ENCODE data around the gene PCDHGB1.
"Not testable (repeated sequence)": the region's sequence is repeated elsewhere in the genome, so short reads cannot be mapped to it uniquely, and the experiment has no call there.

PCDHGB1 gene

DNA sequence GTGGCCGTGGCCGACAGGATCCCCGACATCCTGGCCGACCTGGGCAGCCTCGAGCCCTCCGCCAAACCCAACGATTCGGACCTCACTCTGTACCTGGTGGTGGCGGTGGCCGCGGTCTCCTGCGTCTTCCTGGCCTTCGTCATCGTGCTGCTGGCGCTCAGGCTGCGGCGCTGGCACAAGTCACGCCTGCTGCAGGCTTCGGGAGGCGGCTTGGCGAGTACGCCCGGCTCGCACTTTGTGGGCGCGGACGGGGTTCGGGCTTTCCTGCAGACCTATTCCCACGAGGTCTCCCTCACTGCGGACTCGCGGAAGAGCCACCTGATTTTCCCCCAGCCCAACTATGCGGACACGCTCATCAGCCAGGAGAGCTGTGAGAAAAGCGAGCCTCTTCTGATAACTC lies 3.9 kb upstream of the PCDHGB1 start:
- FAIRE-seq = not testable (repeated sequence)

DNA sequence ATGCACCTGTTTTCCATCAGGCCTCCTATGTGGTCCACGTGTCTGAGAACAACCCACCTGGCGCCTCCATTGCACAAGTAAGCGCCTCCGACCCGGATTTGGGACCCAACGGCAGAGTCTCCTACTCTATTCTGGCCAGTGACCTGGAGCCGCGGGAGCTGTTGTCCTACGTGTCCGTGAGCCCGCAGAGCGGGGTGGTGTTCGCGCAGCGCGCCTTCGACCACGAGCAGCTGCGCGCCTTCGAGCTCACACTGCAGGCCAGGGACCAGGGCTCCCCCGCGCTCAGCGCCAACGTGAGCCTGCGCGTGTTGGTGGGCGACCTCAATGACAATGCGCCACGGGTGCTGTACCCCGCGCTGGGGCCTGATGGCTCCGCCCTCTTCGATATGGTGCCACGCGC lies 1.7 kb downstream of the PCDHGB1 start:
- no peak for FAIRE-seq

DNA sequence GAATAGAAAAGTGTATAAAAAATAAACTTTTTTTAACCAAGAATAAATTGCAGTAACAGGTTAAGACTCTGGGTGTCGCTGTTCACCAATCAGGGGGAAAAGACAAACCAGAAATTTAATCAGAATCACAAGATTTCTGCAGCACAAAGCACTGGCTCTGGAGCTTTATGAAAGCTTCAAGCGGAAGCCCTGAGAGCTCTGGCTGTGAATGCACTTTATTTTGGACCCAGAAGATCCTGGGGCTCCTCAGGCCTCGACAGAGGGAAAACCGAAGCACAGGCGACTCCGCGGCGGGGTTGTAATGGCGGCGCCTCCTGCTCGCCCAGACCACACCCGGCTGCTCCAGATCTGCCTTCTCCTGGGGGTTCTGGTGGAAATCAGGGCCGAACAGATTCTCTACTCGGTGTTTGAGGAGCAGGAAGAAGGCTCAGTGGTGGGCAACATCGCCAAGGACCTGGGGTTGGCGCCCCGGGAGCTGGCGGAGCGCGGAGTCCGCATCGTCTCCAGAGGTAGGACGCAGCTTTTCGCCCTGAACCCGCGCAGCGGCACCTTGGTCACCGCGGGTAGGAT lies 5.1 kb downstream of the PCDHGB1 start, which contains the start of gene PCDHGA4:
TSS of gene PCDHGA4 (plus strand) at position 122 of the 570 bp plus-strand sequence. CDS start at position 209, 87 bp downstream.
- FAIRE-seq = no peak

DNA sequence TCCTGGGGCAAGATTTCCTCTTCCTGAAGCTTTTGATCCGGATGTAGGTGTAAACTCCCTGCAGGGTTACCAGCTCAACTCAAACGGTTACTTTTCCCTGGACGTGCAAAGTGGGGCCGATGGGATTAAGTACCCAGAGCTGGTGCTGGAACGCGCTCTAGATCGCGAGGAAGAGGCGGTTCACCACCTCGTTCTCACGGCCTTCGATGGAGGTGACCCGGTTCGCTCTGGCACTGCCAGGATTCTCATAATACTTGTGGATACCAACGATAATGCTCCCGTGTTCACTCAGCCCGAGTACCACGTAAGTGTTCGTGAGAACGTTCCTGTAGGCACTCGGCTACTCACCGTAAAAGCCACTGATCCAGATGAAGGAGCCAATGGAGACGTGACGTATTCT lies 5.7 kb downstream of the PCDHGB1 start:
- FAIRE-seq = no peak

DNA sequence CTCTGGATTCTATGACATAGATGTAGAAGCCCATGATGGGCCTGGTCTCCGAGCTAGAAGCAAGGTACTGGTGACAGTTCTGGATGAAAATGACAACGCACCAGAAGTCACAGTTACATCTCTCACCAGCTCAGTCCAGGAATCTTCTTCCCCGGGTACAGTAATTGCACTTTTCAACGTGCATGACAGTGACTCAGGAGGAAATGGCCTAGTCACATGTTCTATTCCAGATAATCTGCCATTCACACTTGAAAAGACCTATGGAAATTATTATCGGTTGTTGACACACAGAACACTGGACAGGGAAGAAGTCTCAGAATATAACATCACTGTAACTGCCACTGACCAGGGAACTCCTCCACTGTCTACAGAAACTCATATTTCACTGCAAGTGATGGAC lies 6.2 kb downstream of the PCDHGB1 start:
- FAIRE-seq = no peak

DNA sequence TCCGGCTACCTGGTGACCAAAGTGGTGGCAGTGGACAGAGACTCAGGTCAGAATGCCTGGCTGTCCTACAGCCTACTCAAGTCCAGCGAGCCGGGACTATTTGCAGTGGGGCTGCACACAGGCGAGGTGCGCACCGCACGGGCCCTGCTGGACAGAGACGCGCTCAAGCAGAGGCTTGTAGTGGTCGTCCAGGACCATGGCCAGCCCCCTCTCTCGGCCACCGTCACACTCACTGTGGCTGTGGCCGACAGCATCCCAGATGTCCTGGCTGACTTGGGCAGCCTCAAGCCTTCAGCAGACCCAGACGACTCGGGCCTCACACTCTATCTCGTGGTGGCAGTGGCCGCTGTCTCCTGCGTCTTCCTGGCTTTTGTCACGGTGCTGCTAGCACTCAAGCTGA lies 7.1 kb downstream of the PCDHGB1 start:
- no peak for FAIRE-seq

DNA sequence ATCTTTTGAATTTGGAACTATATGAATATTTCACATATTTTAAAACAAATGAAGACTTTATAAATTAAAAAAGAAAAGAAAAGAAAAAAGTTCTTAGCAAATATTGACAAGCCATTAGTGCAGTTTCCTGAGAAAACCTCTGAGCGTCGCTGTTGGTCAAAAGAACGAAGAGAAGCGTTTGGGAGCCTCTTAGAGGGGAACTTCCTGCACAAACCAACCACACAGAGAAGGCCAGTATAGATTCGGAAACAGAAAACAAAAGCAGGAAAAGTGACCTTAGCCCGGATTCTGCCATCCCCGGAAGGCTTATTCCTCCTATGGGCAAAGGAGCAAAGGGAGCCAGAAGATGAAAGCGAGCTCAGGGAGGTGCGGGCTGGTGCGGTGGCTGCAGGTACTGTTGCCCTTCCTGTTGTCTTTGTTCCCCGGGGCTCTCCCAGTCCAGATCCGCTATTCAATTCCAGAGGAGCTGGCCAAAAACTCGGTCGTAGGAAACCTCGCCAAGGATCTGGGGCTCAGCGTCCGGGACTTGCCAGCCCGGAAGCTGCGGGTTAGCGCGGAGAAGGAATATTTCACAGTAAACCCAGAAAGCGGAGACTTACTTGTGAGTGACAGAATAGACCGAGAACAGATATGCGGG lies 10.0 kb downstream of the PCDHGB1 start, which contains the start of gene PCDHGB2:
TSS of gene PCDHGB2 (plus strand) at position 205 of the 637 bp plus-strand sequence. CDS start at position 347, 142 bp downstream.
- FAIRE-seq = no peak

DNA sequence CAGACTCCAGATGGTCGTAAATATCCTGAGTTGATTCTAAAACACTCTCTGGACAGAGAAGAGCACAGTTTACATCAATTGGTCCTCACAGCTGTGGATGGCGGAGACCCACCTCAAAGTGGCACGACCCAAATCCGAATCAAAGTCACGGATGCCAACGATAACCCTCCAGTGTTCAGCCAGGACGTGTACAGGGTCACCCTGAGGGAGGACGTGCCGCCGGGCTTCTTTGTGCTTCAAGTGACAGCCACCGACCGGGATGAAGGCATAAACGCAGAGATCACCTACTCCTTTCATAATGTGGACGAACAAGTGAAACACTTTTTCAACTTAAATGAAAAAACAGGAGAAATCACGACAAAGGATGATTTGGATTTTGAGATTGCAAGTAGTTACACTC lies 10.8 kb downstream of the PCDHGB1 start:
- FAIRE-seq = no peak

DNA sequence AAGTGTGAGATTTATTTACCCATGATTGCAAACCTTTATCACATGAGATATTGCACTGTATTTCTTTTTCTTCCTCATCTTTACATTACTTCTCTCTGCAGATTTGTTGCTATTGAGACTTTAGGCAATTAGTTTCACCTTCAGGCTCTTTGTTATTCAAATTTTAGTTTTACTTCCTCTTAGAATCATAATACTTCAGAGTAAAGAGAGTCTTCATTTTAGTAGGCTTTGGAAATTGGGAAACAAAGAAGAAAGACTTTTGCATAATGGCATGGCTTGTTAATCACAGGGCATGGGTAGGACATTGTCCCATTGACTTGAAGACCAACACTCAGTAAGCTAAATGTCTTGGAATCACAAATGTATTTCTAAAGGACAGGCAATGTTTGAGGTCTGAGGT lies 12.8 kb downstream of the PCDHGB1 start:
- FAIRE-seq = no peak

DNA sequence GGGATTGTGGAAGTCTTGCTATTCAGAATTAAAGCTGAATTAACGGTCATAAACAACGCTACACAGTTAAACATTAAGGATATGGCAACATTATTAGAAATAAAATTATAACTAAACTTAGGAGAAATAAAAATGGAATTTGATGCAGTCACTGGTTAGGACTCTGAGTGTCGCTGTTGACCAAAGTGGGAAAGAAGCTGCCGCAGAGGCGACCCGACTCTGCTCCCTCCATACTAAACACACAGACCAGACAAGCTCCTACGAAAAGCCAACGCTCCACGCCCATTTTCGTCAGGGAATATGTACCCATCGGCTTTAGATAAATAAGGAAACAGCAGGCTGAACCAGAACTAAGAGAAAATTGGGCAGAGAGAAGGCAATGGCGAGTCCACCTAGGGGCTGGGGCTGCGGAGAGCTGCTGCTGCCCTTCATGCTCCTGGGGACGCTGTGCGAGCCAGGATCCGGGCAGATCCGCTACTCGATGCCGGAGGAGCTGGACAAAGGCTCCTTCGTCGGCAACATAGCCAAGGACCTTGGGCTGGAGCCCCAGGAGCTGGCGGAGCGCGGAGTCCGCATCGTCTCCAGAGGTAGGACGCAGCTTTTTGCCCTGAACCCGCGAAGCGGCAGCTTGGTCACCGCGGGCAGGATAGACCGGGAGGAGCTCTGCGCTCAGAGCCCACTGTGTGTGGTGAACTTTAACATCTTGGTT lies 14.2 kb downstream of the PCDHGB1 start, which contains the start of gene PCDHGA5:
TSS of gene PCDHGA5 (plus strand) at position 211 of the 709 bp plus-strand sequence. CDS start at position 380, 169 bp downstream.
- FAIRE-seq = no peak

DNA sequence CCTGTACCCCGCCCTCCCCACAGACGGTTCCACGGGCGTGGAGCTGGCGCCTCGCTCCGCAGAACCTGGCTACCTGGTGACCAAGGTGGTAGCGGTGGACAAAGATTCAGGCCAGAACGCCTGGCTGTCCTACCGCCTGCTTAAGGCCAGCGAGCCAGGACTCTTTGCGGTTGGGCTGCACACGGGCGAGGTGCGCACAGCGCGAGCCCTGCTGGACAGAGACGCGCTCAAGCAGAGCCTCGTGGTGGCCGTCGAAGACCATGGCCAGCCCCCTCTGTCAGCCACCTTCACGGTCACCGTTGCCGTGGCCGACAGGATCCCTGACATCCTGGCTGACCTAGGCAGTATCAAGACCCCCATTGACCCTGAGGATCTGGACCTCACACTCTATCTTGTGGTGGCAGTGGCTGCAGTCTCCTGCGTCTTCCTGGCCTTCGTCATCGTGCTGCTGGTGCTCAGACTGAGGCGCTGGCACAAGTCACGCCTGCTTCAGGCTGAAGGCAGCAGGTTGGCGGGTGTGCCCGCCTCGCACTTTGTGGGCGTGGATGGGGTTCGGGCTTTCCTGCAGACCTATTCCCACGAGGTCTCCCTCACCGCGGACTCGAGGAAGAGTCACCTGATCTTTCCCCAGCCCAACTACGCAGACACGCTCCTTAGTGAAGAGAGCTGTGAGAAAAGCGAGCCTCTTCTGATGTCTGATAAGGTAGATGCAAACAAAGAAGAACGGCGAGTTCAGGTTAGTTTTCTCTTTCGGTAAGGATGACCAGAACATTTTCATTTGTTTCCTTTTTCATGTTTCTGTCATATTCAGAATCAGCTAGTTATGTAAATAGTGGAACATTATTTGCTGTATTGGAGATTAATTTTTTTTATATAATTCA lies 16.4 kb downstream of the PCDHGB1 start:
- no peak for FAIRE-seq

DNA sequence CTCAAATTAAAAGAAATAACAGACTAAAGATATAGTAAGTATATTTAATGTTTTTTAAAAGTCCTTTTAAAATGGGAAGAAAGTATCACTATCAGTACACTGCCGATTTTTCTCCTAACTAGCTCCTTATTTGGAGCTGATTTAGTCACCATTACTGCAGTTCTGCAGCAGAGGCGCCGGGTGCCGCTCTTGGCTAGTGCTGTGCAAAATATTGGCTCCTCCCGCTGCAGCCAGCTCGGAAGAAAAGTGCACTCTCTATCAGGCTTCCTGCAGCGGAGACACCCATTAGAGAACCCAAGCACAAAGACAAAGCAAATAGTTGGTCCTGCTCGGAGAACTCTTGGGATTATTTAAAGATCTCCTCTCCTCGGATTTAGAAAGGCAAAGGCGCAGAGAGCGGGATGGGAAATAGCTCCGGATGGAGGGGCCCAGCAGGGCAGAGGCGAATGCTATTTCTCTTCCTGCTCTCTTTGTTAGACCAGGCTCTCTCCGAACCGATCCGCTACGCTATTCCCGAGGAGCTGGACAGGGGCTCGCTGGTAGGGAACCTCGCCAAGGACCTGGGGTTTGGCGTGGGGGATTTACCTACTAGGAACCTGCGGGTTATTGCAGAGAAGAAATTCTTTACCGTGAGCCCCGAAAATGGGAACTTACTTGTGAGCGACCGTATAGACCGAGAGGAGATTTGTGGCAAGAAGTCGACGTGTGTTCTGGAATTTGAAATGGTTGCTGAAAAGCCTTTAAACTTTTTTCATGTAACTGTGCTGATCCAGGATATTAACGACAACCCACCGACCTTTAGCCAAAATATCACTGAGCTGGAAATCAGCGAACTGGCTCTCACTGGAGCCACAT lies 20.3 kb downstream of the PCDHGB1 start, which contains the start of gene PCDHGB3:
TSS of gene PCDHGB3 (plus strand) at position 249 of the 855 bp plus-strand sequence. CDS start at position 402, 153 bp downstream.
- no peak for FAIRE-seq

DNA sequence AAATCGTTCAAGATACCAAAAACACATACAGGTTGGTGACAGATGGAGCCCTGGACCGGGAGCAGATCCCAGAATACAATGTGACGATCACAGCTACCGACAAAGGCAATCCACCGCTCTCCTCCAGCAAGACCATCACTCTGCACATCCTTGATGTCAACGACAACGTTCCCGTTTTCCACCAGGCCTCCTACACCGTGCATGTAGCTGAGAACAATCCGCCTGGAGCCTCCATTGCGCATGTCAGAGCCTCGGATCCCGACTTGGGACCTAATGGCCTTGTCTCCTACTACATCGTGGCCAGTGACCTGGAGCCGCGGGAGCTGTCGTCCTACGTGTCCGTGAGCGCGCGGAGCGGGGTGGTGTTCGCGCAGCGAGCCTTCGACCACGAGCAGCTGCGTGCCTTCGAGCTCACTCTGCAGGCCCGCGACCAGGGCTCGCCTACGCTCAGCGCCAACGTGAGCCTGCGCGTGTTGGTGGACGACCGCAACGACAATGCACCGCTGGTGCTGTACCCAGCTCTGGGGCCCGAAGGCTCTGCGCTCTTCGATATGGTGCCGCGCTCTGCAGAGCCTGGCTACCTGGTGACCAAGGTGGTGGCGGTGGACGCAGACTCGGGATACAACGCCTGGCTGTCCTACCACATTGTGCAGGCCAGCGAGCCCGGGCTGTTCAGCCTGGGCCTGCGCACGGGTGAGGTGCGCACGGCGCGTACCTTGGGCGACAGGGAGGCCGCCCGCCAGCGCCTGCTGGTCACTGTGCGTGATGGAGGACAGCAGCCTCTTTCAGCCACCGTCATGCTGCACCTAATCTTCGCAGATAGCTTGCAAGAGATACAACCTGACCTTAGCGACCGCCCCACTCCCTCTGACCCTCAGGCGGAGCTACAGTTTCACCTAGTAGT lies 21.9 kb downstream of the PCDHGB1 start:
- no peak for FAIRE-seq

DNA sequence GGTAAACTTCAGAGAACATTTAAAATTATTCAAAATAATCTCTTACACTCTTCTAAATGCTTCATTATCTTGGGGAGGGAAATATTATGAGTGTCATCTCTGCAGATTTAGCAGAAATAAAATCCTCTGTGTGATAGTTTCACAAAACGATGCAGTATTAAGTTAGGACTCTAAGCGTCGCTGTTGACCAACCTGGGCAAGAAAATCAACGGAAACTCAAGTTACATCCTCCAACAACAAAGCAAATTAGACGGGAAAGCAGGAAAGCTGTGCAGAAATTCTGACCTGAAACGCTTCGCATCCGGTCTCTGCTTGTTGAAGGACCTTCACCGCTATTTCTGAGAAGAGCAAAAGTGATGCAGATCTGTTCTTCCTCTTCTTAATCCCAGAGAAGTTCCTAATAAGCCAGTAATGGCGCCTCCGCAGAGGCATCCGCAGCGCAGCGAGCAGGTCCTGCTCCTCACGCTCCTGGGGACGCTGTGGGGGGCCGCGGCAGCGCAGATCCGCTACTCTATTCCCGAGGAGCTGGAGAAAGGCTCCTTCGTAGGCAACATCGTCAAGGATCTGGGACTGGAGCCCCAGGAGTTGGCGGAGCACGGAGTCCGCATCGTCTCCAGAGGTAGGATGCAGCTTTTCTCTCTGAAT lies 23.9 kb downstream of the PCDHGB1 start, which contains the start of gene PCDHGA6:
TSS of gene PCDHGA6 (plus strand) at position 219 of the 645 bp plus-strand sequence. CDS start at position 412, 193 bp downstream.
- no peak for FAIRE-seq

DNA sequence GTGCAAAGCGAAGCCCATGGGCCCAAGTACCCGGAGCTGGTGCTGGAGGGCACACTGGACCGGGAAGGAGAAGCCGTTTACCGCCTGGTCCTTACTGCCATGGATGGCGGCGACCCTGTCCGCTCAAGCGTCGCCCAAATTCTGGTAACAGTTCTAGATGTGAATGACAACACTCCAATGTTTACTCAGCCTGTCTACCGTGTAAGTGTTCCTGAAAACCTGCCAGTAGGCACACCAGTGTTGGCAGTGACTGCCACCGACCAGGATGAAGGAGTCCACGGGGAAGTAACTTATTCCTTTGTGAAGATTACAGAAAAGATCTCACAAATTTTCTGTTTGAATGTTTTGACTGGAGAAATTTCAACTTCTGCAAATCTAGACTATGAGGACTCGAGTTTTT lies 24.7 kb downstream of the PCDHGB1 start:
- FAIRE-seq = no peak

DNA sequence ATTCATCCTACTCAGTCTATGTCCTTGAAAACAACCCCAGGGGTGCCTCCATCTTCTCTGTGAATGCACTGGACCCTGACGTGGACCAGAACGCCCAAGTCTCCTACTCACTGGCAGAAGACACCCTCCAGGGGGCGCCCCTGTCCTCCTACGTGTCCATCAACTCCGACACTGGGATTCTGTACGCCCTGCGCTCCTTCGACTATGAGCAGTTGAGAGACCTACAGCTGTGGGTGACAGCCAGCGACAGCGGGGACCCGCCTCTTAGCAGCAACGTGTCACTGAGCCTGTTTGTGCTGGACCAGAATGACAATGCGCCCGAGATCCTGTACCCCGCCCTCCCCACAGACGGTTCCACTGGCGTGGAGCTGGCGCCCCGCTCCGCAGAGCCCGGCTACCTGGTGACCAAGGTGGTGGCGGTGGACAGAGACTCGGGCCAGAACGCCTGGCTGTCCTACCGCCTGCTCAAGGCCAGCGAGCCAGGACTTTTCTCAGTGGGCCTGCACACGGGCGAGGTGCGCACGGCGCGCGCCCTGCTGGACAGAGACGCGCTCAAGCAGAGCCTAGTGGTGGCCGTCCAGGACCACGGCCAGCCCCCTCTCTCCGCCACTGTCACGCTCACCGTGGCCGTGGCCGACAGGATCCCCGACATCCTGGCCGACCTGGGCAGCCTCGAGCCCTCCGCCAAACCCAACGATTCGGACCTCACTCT lies 25.7 kb downstream of the PCDHGB1 start:
- not testable (repeated sequence) for FAIRE-seq

DNA sequence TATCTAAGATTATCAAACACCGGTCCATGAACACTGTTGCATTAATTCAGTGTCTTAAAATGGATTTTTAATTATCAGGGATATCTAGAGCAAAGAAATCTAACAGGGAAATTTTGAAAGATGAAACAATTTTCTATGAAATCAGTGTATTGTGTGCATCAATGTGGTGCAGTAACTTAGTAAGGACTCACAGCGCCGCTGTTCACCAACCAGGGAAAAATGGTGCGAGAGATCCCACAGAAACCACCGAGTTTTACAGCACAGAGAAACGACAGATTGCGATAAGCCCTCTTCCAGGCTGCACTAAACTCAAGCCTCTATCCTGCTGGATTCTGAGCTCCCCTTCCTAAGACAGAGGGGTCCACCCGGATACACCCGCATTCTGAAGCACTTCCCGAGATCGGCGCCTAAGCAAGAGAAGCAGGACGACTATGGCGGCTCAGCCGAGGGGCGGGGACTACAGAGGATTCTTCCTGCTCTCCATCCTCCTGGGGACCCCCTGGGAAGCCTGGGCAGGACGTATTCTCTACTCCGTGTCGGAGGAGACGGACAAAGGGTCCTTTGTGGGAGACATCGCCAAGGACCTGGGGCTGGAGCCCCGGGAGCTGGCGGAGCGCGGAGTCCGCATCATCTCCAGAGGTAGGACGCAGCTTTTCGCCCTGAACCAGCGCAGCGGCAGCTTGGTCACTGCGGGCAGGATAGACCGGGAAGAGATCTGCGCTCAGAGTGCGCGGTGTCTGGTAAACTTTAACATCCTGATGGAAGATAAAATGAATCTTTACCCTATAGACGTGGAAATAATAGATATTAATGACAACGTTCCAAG lies 32.8 kb downstream of the PCDHGB1 start, which contains the start of gene PCDHGA7:
TSS of gene PCDHGA7 (plus strand) at position 274 of the 826 bp plus-strand sequence. CDS start at position 432, 158 bp downstream.
- FAIRE-seq = no peak

DNA sequence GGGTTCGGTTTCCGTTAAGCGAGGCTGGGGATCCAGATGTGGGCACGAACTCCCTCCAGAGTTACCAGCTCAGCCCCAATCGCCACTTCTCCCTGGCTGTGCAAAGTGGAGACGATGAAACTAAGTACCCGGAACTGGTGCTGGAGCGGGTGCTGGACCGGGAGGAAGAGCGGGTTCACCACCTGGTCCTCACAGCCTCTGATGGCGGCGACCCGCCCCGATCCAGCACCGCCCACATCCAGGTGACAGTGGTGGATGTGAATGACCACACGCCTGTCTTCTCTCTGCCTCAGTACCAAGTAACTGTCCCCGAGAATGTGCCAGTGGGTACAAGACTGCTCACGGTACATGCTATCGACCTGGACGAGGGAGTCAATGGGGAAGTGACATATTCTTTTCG lies 33.4 kb downstream of the PCDHGB1 start:
- no peak for FAIRE-seq

Data from colon (tissue), 2 donors.